Activated naive CD4-positive, alpha-beta T cell treated with anti-CD3 and anti-CD28 coated beads, Interleukin-2, amount 10 ng/mL, durations not matched to agents 7 days and 5 days (primary cell): ENCODE data around the gene ZNF248.

Experiments
- CTCF ChIA-PET: fragments of 350-600 bp; sonication (Branson Sonifier 250); formaldehyde crosslinking; loops from one replicate; lab custom pipeline; 2021; ENCODE audit warnings: antibody characterized with exemption; lab: Charles Lee
- DNase-seq: peaks from one replicate; pipeline ENCODE4 v3.0.0-alpha.2; 2020
- H3K27ac Mint-ChIP-seq: one replicate; pipeline ENCODE4 v1.8.0; 2021; ENCODE audit warnings: mild to moderate bottlenecking, moderate library complexity, mixed read lengths
- H3K27me3 Mint-ChIP-seq: one replicate; pipeline ENCODE4 v1.8.0; 2021; ENCODE audit warnings: mild to moderate bottlenecking, mixed read lengths
- H3K36me3 Mint-ChIP-seq: one replicate; pipeline ENCODE4 v1.8.0; 2021; ENCODE audit warnings: mixed read lengths
- H3K4me1 Mint-ChIP-seq: one replicate; pipeline ENCODE4 v1.8.0; 2021; ENCODE audit warnings: mixed read lengths
- H3K4me3 Mint-ChIP-seq: one replicate; pipeline ENCODE4 v1.8.0; 2021; ENCODE audit warnings: mild to moderate bottlenecking, moderate library complexity, mixed read lengths
- H3K9me3 Mint-ChIP-seq: one replicate; pipeline ENCODE4 v1.8.0; 2021; ENCODE audit warnings: mixed read lengths

ZNF248 gene

GRCh38 chr10:37857287-37858211 is at the start of gene ZNF248:
Gene ZNF248, minus strand, starts transcription at chr10:37857610. Its CDS starts 1,300 bp downstream, at chr10:37856310.
- Mint-ChIP-seq H3K27ac (peak within 1 kb of the TSS; percentile 89), H3K4me3 (peak within 1 kb of the TSS; percentile 92), H3K4me1 (peaks cover 35% of the 10 kb centered on the region), H3K36me3 (peaks cover 15% of the 10 kb centered on the region), H3K27me3 (peaks cover 3% of the 10 kb centered on the region), H3K9me3 (peaks cover 9% of the 10 kb centered on the region)
- CTCF ChIA-PET, result interaction anchor here (1.3 kb wide), 1 partner anchor 119 kb away, joined by 6 read pairs; no protein-coding TSS in a partner anchor
- DNase-seq, result peak; percentile 95

GRCh38 chr10:37906382-37906781 is 49.0 kb upstream of the ZNF248 start:
- Mint-ChIP-seq H3K27me3 (no peaks in the 10 kb centered on the region), H3K9me3 (peaks cover 23% of the 10 kb centered on the region), H3K4me3 (no peak overlapping the region), H3K36me3 (no peaks in the 10 kb centered on the region), H3K27ac (no peak overlapping the region), H3K4me1 (no peaks in the 10 kb centered on the region)
- CTCF ChIA-PET, result no interaction called here
- DNase-seq, result no peak

- H3K27me3 Mint-ChIP-seq, result no peaks in the 10 kb centered on the region
- peaks cover 5% of the 10 kb centered on the region for H3K36me3 Mint-ChIP-seq
- no peak overlapping the region for H3K27ac Mint-ChIP-seq
- peaks cover 39% of the 10 kb centered on the region for H3K9me3 Mint-ChIP-seq
- DNase-seq, result no peak
- H3K4me3 Mint-ChIP-seq, result no peak overlapping the region
- CTCF ChIA-PET, result no interaction called here
- H3K4me1 Mint-ChIP-seq, result no peaks in the 10 kb centered on the region
Measured at GRCh38 chr10:37896436-37896835, 39.0 kb upstream of the ZNF248 start.

GRCh38 chr10:37895674-37896073 is 38.3 kb upstream of the ZNF248 start:
- no peaks in the 10 kb centered on the region for H3K27me3 Mint-ChIP-seq
- DNase-seq, result no peak
- H3K36me3 Mint-ChIP-seq, result peaks cover 5% of the 10 kb centered on the region
- CTCF ChIA-PET, result no interaction called here
- no peak overlapping the region for H3K27ac Mint-ChIP-seq
- no peak overlapping the region for H3K4me3 Mint-ChIP-seq
- peaks cover 44% of the 10 kb centered on the region for H3K9me3 Mint-ChIP-seq
- no peaks in the 10 kb centered on the region for H3K4me1 Mint-ChIP-seq

GRCh38 chr10:37885850-37886249 is 28.4 kb upstream of the ZNF248 start:
- DNase-seq, result no peak
- CTCF ChIA-PET, result no interaction called here
- no peak overlapping the region for H3K4me3 Mint-ChIP-seq
- no peaks in the 10 kb centered on the region for H3K4me1 Mint-ChIP-seq
- H3K27me3 Mint-ChIP-seq, result no peaks in the 10 kb centered on the region
- peaks cover 29% of the 10 kb centered on the region for H3K9me3 Mint-ChIP-seq
- H3K27ac Mint-ChIP-seq, result no peak overlapping the region
- H3K36me3 Mint-ChIP-seq, result no peaks in the 10 kb centered on the region

- no peak for DNase-seq
- Mint-ChIP-seq H3K4me3 (no peak overlapping the region), H3K27me3 (no peaks in the 10 kb centered on the region), H3K4me1 (no peaks in the 10 kb centered on the region), H3K27ac (no peak overlapping the region), H3K36me3 (no peaks in the 10 kb centered on the region), H3K9me3 (peaks cover 6% of the 10 kb centered on the region)
- CTCF ChIA-PET, result no interaction called here
Measured at GRCh38 chr10:37872955-37873354, 15.5 kb upstream of the ZNF248 start.

GRCh38 chr10:37872283-37872682 is 14.9 kb upstream of the ZNF248 start:
- no peak for DNase-seq
- Mint-ChIP-seq H3K27ac (no peak overlapping the region), H3K4me3 (no peak overlapping the region), H3K27me3 (no peaks in the 10 kb centered on the region), H3K36me3 (no peaks in the 10 kb centered on the region), H3K9me3 (peaks cover 6% of the 10 kb centered on the region), H3K4me1 (no peaks in the 10 kb centered on the region)
- CTCF ChIA-PET, result no interaction called here

GRCh38 chr10:37871568-37872251 is 14.3 kb upstream of the ZNF248 start:
- peaks cover 6% of the 10 kb centered on the region for H3K9me3 Mint-ChIP-seq
- no peaks in the 10 kb centered on the region for H3K27me3 Mint-ChIP-seq
- CTCF ChIA-PET, result no interaction called here
- no peak overlapping the region for H3K4me3 Mint-ChIP-seq
- no peaks in the 10 kb centered on the region for H3K36me3 Mint-ChIP-seq
- no peak overlapping the region for H3K27ac Mint-ChIP-seq
- no peak for DNase-seq
- H3K4me1 Mint-ChIP-seq, result no peaks in the 10 kb centered on the region

- Mint-ChIP-seq H3K4me1 (no peaks in the 10 kb centered on the region), H3K4me3 (no peak overlapping the region), H3K27ac (no peak overlapping the region), H3K36me3 (no peaks in the 10 kb centered on the region), H3K9me3 (peaks cover 6% of the 10 kb centered on the region), H3K27me3 (no peaks in the 10 kb centered on the region)
- no peak for DNase-seq
- CTCF ChIA-PET, result no interaction called here
Measured at GRCh38 chr10:37871143-37871542, 13.7 kb upstream of the ZNF248 start.

GRCh38 chr10:37868796-37869195 is 11.4 kb upstream of the ZNF248 start:
- H3K27ac Mint-ChIP-seq, result no peak overlapping the region
- CTCF ChIA-PET, result no interaction called here
- peaks cover 6% of the 10 kb centered on the region for H3K9me3 Mint-ChIP-seq
- DNase-seq, result no peak
- H3K4me1 Mint-ChIP-seq, result no peaks in the 10 kb centered on the region
- H3K36me3 Mint-ChIP-seq, result no peaks in the 10 kb centered on the region
- no peak overlapping the region for H3K4me3 Mint-ChIP-seq
- H3K27me3 Mint-ChIP-seq, result no peaks in the 10 kb centered on the region

- DNase-seq, result no peak
- Mint-ChIP-seq H3K4me1 (no peaks in the 10 kb centered on the region), H3K36me3 (no peaks in the 10 kb centered on the region), H3K27me3 (no peaks in the 10 kb centered on the region), H3K27ac (no peak overlapping the region), H3K4me3 (no peak overlapping the region), H3K9me3 (peaks cover 2% of the 10 kb centered on the region)
- CTCF ChIA-PET, result interaction anchor here (0.8 kb wide), 1 partner anchor 15 kb away, joined by 3 read pairs; no protein-coding TSS in a partner anchor
Measured at GRCh38 chr10:37865957-37866803, 8.8 kb upstream of the ZNF248 start.

GRCh38 chr10:37865264-37865663 is 7.9 kb upstream of the ZNF248 start:
- Mint-ChIP-seq H3K4me1 (no peaks in the 10 kb centered on the region), H3K36me3 (peaks cover under 1% of the 10 kb centered on the region), H3K9me3 (peaks cover 6% of the 10 kb centered on the region), H3K27me3 (no peaks in the 10 kb centered on the region), H3K27ac (no peak overlapping the region), H3K4me3 (no peak overlapping the region)
- CTCF ChIA-PET, result no interaction called here
- no peak for DNase-seq

GRCh38 chr10:37860494-37861190 is 3.2 kb upstream of the ZNF248 start:
- CTCF ChIA-PET, result no interaction called here
- Mint-ChIP-seq H3K4me1 (peaks cover 23% of the 10 kb centered on the region), H3K4me3 (no peak overlapping the region), H3K9me3 (peaks cover 11% of the 10 kb centered on the region), H3K27ac (no peak overlapping the region), H3K27me3 (peaks cover 3% of the 10 kb centered on the region), H3K36me3 (peaks cover 3% of the 10 kb centered on the region)
- no peak for DNase-seq
